GM12872 (cell line): Measurements from ENCODE around the gene ZNF14.

Source experiments
- TF ChIP-seq, protein P1 (sequence below): IDR thresholded peaks from 3 replicates; pipeline ENCODE4 v1.5.1; 2011; ENCODE audit warnings: low read depth, mild to moderate bottlenecking, low read length, moderate library complexity; ENCODE audit not compliant: insufficient read depth

The ZNF14 gene

DNA sequence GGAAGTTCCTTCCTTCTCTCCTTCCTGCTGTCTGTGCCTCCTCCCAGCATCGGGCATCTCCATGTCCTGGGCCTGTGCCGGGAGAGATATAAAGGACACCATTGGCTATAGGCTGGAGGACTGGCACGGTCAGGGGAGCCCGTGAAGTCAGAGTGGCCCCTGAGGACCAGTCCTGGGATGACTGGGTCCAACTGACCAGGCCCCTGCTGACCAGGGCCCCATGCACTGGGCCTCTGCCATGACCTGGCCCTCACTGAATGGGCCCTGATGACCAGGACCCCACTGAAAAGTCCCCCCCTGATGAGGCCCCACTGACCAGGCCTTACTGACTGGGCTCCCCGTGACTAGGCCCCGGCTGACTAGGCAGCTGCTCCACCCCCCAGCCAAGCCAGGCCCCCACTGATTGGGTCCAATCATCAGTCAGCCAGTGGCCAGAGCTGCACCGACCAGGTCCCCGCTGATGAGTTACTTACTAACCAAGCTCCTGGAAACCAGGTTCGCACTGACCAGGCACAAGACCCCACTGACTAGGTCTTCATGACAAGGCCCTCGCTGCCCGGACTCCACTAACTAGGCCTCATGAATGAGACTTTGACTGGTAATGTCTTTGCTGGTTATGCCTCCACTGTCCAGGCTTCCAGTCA, 20.0 kb upstream of the ZNF14 start:
- TF ChIP-seq, protein P1, sequence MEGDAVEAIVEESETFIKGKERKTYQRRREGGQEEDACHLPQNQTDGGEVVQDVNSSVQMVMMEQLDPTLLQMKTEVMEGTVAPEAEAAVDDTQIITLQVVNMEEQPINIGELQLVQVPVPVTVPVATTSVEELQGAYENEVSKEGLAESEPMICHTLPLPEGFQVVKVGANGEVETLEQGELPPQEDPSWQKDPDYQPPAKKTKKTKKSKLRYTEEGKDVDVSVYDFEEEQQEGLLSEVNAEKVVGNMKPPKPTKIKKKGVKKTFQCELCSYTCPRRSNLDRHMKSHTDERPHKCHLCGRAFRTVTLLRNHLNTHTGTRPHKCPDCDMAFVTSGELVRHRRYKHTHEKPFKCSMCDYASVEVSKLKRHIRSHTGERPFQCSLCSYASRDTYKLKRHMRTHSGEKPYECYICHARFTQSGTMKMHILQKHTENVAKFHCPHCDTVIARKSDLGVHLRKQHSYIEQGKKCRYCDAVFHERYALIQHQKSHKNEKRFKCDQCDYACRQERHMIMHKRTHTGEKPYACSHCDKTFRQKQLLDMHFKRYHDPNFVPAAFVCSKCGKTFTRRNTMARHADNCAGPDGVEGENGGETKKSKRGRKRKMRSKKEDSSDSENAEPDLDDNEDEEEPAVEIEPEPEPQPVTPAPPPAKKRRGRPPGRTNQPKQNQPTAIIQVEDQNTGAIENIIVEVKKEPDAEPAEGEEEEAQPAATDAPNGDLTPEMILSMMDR, result no peak

DNA sequence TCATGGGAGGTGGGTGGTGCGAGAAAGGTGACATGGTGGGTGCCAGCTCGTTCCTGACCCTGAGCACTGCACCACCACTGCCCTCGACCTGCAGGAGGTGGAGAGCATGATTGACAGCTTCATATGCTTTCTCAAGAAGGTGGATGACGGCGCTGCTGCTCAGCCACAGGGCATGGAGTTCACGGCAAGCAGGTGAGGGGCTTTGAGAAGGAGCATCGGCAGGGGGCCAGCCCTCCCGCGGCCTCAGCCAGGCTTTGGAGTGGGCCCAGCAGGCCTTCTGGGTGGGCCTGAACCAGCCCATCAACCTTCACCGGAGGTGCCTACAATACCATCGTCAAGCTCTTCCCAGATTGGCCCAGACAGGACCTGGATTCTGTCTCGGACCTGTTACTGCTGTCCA, 18.9 kb upstream of the ZNF14 start:
- TF ChIP-seq, protein P1, result no peak

DNA sequence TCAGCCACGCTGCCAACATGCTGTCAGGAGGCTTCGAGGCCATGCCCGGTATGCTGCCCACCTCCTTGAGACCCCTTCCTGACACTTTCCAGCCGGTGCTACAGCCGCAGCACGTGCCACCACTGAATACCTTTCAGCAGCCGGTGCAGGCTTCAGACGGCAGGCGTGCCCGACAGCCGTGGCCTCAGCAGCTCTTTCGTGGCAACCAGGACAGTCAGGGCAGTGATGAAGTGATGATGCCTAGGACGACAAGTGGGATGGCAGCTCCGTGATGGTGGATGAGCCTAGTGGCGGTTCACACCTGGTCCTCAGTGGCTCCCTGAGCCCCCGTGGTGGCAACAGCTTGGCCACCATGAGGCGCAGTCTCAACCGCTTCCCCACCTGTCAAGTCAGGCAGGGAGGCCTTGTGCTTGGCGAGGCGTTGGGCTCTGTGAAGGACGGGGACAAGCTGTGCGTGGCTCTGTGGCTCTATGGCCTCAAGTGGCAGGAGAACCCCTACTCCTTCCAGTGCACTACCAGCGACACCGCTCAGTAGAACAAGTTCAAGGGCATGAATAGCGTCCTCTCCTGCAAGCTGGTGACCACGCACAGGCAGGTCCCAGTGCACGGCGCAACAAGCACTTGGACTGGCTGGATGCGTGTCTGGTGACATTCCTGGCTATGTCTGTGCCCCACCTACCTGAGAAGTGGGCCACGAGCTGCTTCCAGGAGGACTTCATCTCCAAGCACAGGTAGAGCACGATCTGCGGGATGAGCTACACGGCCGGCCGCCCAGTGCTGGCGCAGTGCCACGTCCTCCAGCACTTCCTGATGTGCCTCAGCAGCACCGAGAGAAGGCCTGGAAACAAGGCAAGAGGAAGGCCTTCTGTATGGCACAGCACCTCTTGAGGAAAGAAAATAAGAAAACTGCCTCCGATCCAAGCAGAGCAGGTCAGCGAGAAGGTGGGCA, 18.2 kb upstream of the ZNF14 start:
- TF ChIP-seq, protein P1, result no peak

DNA sequence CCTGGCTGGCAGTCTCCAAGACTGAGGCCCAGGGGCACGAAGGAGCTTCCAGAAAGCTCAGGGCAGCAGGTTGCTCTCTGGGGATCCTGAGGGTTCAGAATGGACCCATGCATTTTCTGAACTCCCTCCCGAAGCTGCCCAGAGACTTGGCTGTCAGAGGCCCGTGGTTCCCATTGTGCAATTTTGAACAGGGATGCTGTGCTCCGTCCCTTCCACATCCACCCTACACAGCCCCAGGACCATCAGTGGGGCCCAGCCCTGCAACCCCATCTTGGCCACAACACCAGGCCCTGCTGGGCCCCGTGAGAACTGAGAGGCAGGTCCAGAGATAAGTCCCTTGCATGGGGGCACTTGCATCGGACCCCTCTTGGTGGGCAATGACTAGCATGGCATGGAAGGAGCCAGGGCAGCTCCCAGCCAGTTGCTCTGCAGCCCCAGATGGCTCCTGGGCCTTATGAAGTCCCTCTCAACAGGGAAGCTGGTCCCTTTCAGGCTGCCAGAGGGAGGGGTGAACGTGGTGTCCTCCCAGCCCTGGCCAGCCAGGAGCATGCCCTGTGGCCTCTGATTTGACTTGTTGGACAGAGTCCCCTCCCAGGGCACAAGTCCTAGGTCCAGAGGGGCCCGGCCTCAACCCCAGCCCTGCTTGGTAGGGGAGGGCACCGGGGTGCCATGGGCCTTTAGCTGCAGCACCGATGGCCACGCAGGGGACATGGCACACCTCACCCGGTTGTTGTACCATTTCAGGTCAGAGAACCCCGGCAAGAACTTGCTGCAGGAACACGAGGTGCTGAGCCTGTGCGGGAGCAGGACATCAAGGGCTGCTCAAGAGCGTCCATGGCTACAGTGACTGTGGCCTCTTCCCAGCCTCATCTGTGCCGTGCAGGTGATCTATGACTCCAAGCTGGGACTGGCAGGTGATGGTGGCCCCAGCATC, 17.3 kb upstream of the ZNF14 start:
- TF ChIP-seq, protein P1, result no peak

DNA sequence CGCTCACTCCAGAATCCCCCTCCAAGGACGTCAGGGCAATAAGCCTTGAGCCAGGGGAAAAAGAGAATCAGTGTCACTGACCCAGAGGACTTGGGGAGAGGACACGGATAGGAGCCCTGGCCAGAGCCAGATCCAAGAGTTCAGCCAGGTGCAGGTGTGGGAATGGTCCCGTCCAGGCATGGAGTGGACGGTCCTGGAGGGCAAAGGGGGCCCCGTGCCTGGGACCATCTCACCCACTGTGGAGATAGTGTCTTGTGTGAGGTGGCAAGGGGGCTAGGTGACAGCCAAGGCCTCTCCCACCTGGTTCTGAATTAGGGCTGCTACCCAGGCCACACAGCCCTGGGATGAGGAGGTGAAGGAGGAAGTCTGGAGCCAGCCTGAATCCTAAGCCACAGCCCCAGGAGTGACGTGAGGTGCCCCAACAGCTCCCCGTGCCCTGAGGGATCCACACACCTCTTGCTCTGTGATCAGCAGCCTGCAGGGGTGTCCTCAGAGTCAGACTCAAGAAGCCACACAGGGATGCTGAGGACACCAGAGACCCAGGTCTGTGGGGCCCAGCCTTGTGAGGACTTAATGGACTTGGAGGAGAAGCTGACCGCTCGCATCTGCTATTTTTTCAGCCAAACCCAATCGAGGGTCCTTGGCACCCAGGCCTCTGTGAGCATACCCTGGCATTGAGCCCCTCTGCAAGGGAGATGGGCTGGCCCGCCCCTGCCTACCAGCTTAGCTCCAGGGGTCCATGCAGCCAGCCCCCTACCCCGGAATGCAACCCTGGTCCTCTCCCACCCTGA, 16.4 kb upstream of the ZNF14 start:
- TF ChIP-seq, protein P1, result no peak

DNA sequence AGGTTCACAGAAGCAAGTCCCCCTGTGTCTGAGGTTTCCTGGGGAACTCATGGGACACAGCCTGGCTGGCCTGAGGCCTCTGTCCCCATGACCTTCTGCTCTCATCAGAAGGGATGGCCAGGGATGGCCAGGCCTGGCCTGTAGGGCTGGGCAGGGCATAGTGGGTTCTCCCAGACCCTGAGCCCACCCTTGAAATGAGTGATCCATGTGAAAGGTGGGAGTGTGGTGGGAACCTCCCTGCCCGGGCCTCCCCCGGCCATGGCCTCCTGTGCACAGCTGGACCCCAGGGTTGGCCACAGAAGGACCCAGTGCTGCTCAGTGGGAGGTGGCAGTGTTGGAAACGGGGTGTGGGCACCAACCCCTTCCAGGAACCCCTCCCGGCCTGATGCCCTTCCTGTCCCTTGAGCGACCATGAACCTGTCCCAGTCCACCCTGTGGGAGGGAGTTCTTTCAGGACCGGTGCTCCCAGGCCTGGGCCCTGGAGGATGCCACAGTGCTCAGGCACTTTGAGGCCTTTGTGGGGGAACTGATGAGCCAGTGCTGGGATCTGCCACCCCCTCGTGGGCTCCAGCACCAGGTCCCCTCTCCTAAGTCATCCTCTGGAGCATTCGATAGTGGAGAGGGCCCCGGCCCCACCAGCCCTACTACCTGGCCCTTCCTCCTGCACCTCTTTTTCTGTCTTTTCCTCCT, 15.5 kb upstream of the ZNF14 start:
- TF ChIP-seq, protein P1, result no peak
